Right lobe of liver (tissue), 6 donors: ENCODE measurements around the gene RPS2. TPM values are rescaled to one million over a fixed set of nuclear protein-coding genes. Genes with fewer than 3 reads are reported as not detected.

Source experiments
- ATAC-seq, 4 donors: fragments of 200-7000 bp; cut with Tn5 transposase; one replicate each; pipeline ENCODE4 v1.9.1; 2020; ENCODE audit warnings: mild to moderate bottlenecking in 4 of 4, moderate library complexity in 4 of 4
- DNase-seq, 3 donors: peaks; one replicate each; pipeline ENCODE4 v3.0.0-alpha.2; 2020
- H3K27ac ChIP-seq, 3 donors: fragments of 200-600 bp; one replicate each; pipeline ENCODE4 v1.8.0; 2022
- H3K27me3 ChIP-seq, 2 donors: fragments of 200-600 bp; one replicate each; pipeline ENCODE4 v1.8.0; 2022
- H3K36me3 ChIP-seq, 4 donors: fragments of 200-600 bp; sonication (generic) in 1 of 4; one replicate each; pipeline versions ENCODE4 v1.5.1 to v1.8.0; 2017 to 2022; ENCODE audit warnings: control low read depth in 1 of 4
- H3K4me1 ChIP-seq, 4 donors: fragments of 200-600 bp; sonication (generic) in 1 of 4; one replicate each; pipeline versions ENCODE4 v1.5.1 to v1.8.0; 2017 to 2022; ENCODE audit warnings: control low read depth in 1 of 4
- H3K4me3 ChIP-seq, 3 donors: fragments of 200-600 bp; one replicate each; pipeline ENCODE4 v1.8.0; 2022
- H3K9me3 ChIP-seq, 4 donors: fragments of 200-600 bp; sonication (generic) in 1 of 4; one replicate each; pipeline versions ENCODE4 v1.5.1 to v1.8.0; 2017 to 2022; ENCODE audit warnings: control low read depth in 1 of 4
- CTCF ChIP-seq, 4 donors: fragments of 200-600 bp in 3 of 4; fragments of 450-650 bp in 1 of 4; IDR thresholded peaks; one replicate each; pipeline versions ENCODE4 v1.5.1 to v1.8.0; 2016 to 2022; ENCODE audit warnings: antibody characterized with exemption in 4 of 4, mild to moderate bottlenecking in 2 of 4
- POLR2A ChIP-seq: fragments of 450-650 bp; IDR thresholded peaks from one replicate; pipeline ENCODE4 v1.6.1; 2017; ENCODE audit warnings: antibody characterized with exemption, mild to moderate bottlenecking
- WGBS: methylation state at CpG from one replicate; pipeline ENCODE4 v1.1.6; 2018; ENCODE audit warnings: low coverage, low lambda C conversion rate; ENCODE audit not compliant: insufficient coverage; ENCODE audit errors: missing lambda C conversion rate; 5-methylcytosine and 5-hydroxymethylcytosine counted together
- intact Hi-C, 2 donors: fragments of 100-400 bp; cut with DNase I; formaldehyde crosslinking; loops; one replicate each; pipeline versions ENCODE4 v1.11.2 to v1.14.1; 2022
- total RNA-seq, 6 experiments: library from RNA; depleted of rRNA in 2 of 6; stranded (reverse); fragments of >200 nt in 2 of 6; fragmentation: NEBNext Ultra II Directional in 3 of 6; extraction: Animal tissue kit (Norgen Biotek cat#: 25700) in 3 of 6; gene quantifications; one replicate each; pipeline versions ENCODE4 v1.1.0 to v1.2.4, GENCODE V29; 2016 to 2023
- donor health status: DM: no; HTN: yes; CAD: no.
- donor health status: DM: no; HTN: no; CAD: no.
- donor health status: DM: no; HTN: no; CAD: no.
- donor health status: DM: no; HTN: yes; CAD: no.
- donor health status: DM: no; HTN: yes; CAD: no.

The RPS2 gene
- total RNA-seq, 6 experiments from 2014 or later, result 451 to 1,052 (median 541) TPM

GRCh38 chr16:1980770-1981087 is 16.1 kb upstream of the RPS2 start:
- TF ChIP-seq CTCF (IDR thresholded peaks at IDR 0.05), result no peak
- Histone ChIP-seq H3K4me3 (no peak overlapping the region), H3K36me3 (peaks cover 0 to 27% (median 7%) of the 10 kb centered on the region in 4 donors), H3K27me3 (no peaks in the 10 kb centered on the region), H3K4me1 (peaks cover 0 to 18% (median 8%) of the 10 kb centered on the region in 4 donors), H3K9me3 (no peaks in the 10 kb centered on the region), H3K27ac (no peak overlapping the region)
- no peak for ATAC-seq
- 47% methylated on average over 5 of the region's 16 CpGs for WGBS
- intact Hi-C loops, result no loop called here
- DNase-seq, result no peak

- Histone ChIP-seq H3K36me3 (peaks cover 0 to 27% (median 10%) of the 10 kb centered on the region in 4 donors), H3K9me3 (no peaks in the 10 kb centered on the region), H3K4me3 (no peak overlapping the region), H3K27me3 (no peaks in the 10 kb centered on the region), H3K27ac (no peak overlapping the region), H3K4me1 (peaks cover 0 to 16% (median 8%) of the 10 kb centered on the region in 4 donors)
- no peak for TF ChIP-seq POLR2A
- TF ChIP-seq CTCF (IDR thresholded peaks at IDR 0.05), result no peak
- DNase-seq, result no peak
- intact Hi-C loops, result no loop called here
- ATAC-seq, result no peak
- WGBS, result 52% methylated on average over 3 of the region's 53 CpGs
Measured at GRCh38 chr16:1980030-1980769, 15.6 kb upstream of the RPS2 start.

- DNase-seq (no peak), ATAC-seq (no peak)
- intact Hi-C loops, result no loop called here
- H3K9me3 ChIP-seq, result no peaks in the 10 kb centered on the region
- WGBS, result 28% methylated on average over 6 of the region's 70 CpGs
- H3K27ac ChIP-seq, result no peak overlapping the region
- peaks cover 0 to 31% (median 10%) of the 10 kb centered on the region in 4 donors for H3K36me3 ChIP-seq
- no peaks in the 10 kb centered on the region for H3K27me3 ChIP-seq
- no peak for TF ChIP-seq POLR2A
- H3K4me3 ChIP-seq, result no peak overlapping the region
- H3K4me1 ChIP-seq, result peaks cover 0 to 10% (median 3%) of the 10 kb centered on the region in 4 donors
Measured at GRCh38 chr16:1979271-1980029, 14.8 kb upstream of the RPS2 start.

- intact Hi-C loops, result no loop called here
- TF ChIP-seq CTCF (IDR thresholded peaks at IDR 0.05) (no peak), POLR2A (no peak)
- ATAC-seq (no peak), DNase-seq (no peak)
- Histone ChIP-seq H3K9me3 (no peaks in the 10 kb centered on the region), H3K4me1 (peaks cover 0 to 10% (median 3%) of the 10 kb centered on the region in 4 donors), H3K27ac (no peak overlapping the region), H3K36me3 (peaks cover 0 to 33% (median 10%) of the 10 kb centered on the region in 4 donors), H3K4me3 (no peak overlapping the region), H3K27me3 (no peaks in the 10 kb centered on the region)
- WGBS, result 70% methylated on average over 4 of the region's 37 CpGs
Measured at GRCh38 chr16:1978476-1979120, 14.0 kb upstream of the RPS2 start.

GRCh38 chr16:1977875-1978268 is 13.2 kb upstream of the RPS2 start:
- no peak for DNase-seq
- no peak overlapping the region for H3K27ac ChIP-seq
- no peaks in the 10 kb centered on the region for H3K9me3 ChIP-seq
- TF ChIP-seq POLR2A, result no peak
- H3K4me3 ChIP-seq, result no peak overlapping the region
- peaks cover 0 to 8% (median 3%) of the 10 kb centered on the region in 4 donors for H3K4me1 ChIP-seq
- WGBS, result no CpG with 5 or more reads among the region's 18 CpGs
- intact Hi-C loops, result no loop called here
- H3K36me3 ChIP-seq, result peaks cover 0 to 33% (median 10%) of the 10 kb centered on the region in 4 donors
- no peak for ATAC-seq
- no peaks in the 10 kb centered on the region for H3K27me3 ChIP-seq
